ENCODE data around the gene ABCC4.

The ABCC4 gene

DNA sequence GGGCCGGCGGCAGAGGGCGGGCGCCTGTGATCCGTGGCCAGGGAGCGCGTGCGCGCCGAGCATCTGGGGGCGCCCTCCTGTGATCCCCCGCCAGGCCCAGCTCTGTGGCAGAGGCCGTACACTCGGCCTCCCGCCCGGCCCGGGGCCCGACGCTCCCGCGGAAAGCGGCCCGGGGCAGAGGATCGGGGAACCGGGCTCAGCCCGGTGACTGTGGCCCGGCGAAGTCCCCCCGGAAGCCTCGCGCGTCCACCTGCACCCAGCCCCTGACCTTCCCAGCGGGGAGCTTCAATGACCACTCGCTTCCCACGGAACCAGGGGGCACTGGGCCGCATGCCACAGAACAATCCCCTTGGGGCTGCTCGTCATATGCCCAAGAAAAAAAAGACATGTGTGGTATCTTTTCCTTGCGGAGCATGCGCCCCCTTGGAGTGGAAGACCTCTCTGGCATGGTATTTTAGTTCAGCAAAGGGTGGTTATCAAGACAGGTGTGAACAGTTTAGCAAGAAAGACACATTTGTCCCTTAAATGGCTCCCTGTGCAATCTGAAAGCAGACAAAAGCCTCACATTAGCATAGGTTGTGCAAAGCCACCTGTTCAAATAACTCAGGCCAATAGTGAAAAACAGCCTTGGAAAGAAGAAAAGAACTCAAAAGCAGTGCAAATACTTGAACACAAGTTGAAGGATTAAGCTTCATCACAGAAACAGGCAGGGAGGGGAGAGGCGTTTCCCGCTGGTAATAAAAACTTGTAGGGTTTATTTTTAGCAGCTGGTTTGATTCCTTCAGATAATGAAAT lies 298.0 kb downstream of the ABCC4 start:
- H3K27ac ChIP-seq = no peak overlapping the region
- no peak for DNase-seq (ENCODE audit: low read depth, low spot score)
- H3K4me3 ChIP-seq = no peak overlapping the region
- no peak overlapping the region for H3K9ac ChIP-seq (ENCODE audit: insufficient read length)
- no peak for TF ChIP-seq POLR2AphosphoS5 (IDR thresholded peaks at IDR 0.05; ENCODE audit: borderline replicate concordance, low read depth, low read length)
- no peak for TF ChIP-seq EZH2 (IDR thresholded peaks at IDR 0.05)
- no peak for TF ChIP-seq FOXP2 (optimal IDR thresholded peaks at IDR 0.05; ENCODE audit: control extremely low read depth, extremely low read length, insufficient read depth)
- no peaks in the 10 kb centered on the region for H3K9me3 ChIP-seq (ENCODE audit: low read depth, low read length)
- no peaks in the 10 kb centered on the region for H3K36me3 ChIP-seq (ENCODE audit: insufficient read depth, low read length)

DNA sequence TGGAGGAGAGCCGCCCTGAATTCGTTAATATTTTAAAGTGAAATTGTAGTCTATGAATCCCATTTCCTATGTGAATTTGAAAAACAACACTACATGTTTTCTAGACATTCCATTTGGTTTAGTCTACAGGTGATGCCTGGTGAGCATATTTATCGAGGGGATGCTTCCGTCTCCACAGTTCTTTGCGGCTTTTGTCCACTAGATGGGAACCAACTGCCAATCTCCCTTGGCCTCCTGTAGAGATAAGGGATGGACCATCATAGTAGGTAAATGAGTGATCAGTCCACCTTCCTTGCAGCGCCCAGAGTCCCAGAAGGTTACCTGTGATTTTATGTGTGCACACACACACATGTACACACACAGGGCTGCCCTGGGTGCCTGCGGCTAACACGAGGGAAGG lies 299.1 kb downstream of the ABCC4 start:
- H3K27ac ChIP-seq = no peak overlapping the region
- DNase-seq (ENCODE audit: low read depth, low spot score) = no peak

DNA sequence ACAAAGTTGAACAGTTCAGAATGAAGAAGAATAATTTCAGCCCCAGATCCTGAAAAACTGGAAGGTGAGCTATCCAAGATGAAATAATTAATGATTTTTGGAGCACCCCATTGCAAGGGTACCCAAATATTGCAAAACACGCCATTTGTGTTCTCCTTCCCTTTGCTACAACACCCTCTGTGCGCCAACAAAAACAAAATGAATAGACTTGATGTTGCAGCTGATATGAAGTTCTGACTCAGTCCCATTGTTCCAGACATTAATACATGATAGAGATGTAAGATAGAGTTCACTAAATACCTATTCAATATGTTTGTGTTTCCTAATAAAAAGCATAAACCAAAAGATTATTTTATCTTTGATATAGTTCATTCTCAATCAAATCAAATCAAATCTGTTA lies 301.4 kb downstream of the ABCC4 start:
- Histone ChIP-seq H3K27ac (no peak overlapping the region), H3K9me3 (ENCODE audit: low read depth, low read length) (no peaks in the 10 kb centered on the region), H3K9ac (ENCODE audit: insufficient read length) (no peak overlapping the region), H3K4me3 (no peak overlapping the region), H3K36me3 (ENCODE audit: insufficient read depth, low read length) (no peaks in the 10 kb centered on the region)
- no peak for DNase-seq (ENCODE audit: low read depth, low spot score)
- TF ChIP-seq POLR2AphosphoS5 (IDR thresholded peaks at IDR 0.05; ENCODE audit: borderline replicate concordance, low read depth, low read length) = no peak
- TF ChIP-seq FOXP2 (optimal IDR thresholded peaks at IDR 0.05; ENCODE audit: control extremely low read depth, extremely low read length, insufficient read depth) = no peak
- TF ChIP-seq EZH2 (IDR thresholded peaks at IDR 0.05) = no peak

More for the DNA sequence above, 299.1 kb downstream of the ABCC4 start:
- no peak overlapping the region for H3K9ac ChIP-seq (ENCODE audit: insufficient read length)
- no peaks in the 10 kb centered on the region for H3K9me3 ChIP-seq (ENCODE audit: low read depth, low read length)
- H3K4me3 ChIP-seq = no peak overlapping the region
- TF ChIP-seq EZH2 (IDR thresholded peaks at IDR 0.05) (no peak), FOXP2 (optimal IDR thresholded peaks at IDR 0.05; ENCODE audit: control extremely low read depth, extremely low read length, insufficient read depth) (no peak), POLR2AphosphoS5 (IDR thresholded peaks at IDR 0.05; ENCODE audit: borderline replicate concordance, low read depth, low read length) (no peak)
- H3K36me3 ChIP-seq (ENCODE audit: insufficient read depth, low read length) = no peaks in the 10 kb centered on the region

DNA sequence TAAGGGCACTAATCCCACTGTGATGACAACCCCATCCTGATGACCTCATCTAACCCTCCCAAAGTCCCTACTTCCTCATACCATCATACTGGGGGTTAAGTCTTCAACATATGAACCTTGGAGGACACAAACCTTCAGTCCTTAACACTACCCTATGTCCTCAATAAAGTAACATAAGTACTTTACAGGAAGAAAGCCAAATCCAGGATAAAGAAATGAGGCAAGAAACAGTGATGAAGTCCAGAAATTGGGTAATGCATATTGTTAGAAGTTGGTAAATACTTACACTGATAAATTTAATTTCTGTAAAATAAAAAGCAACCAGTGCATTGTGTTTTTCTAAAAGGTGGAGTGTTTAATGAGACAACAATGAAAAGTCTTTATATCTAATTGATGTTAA lies 304.1 kb downstream of the ABCC4 start:
- TF ChIP-seq POLR2AphosphoS5 (IDR thresholded peaks at IDR 0.05; ENCODE audit: borderline replicate concordance, low read depth, low read length) (no peak), EZH2 (IDR thresholded peaks at IDR 0.05) (no peak), FOXP2 (optimal IDR thresholded peaks at IDR 0.05; ENCODE audit: control extremely low read depth, extremely low read length, insufficient read depth) (no peak)
- no peak for DNase-seq (ENCODE audit: low read depth, low spot score)
- Histone ChIP-seq H3K27ac (no peak overlapping the region), H3K9me3 (ENCODE audit: low read depth, low read length) (no peaks in the 10 kb centered on the region), H3K9ac (ENCODE audit: insufficient read length) (no peak overlapping the region), H3K4me3 (no peak overlapping the region), H3K36me3 (ENCODE audit: insufficient read depth, low read length) (no peaks in the 10 kb centered on the region)

DNA sequence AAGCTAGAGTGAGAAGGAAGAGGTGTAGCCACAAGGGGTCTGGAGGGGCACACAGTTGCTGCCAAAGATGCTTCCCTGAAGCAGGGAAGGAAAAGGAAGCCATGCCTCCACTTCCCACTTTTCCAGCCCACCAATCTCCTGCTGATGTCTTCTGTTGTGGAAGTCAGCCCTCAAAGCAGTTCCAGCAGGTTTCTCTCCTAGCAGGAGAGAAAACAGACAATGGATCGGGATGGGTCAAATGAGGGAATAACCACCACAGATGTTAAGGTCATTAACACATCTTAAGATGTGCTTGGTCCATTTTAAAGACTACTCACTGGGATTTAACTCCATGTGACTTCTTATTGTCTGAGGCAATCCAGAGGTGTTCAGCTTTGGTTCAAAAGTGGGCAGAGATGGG lies 304.8 kb downstream of the ABCC4 start:
- Histone ChIP-seq H3K27ac (no peak overlapping the region), H3K4me3 (no peak overlapping the region), H3K36me3 (ENCODE audit: insufficient read depth, low read length) (no peaks in the 10 kb centered on the region), H3K9me3 (ENCODE audit: low read depth, low read length) (no peaks in the 10 kb centered on the region), H3K9ac (ENCODE audit: insufficient read length) (no peak overlapping the region)
- DNase-seq (ENCODE audit: low read depth, low spot score) = no peak
- TF ChIP-seq FOXP2 (optimal IDR thresholded peaks at IDR 0.05; ENCODE audit: control extremely low read depth, extremely low read length, insufficient read depth) = no peak
- no peak for TF ChIP-seq POLR2AphosphoS5 (IDR thresholded peaks at IDR 0.05; ENCODE audit: borderline replicate concordance, low read depth, low read length)
- no peak for TF ChIP-seq EZH2 (IDR thresholded peaks at IDR 0.05)

DNA sequence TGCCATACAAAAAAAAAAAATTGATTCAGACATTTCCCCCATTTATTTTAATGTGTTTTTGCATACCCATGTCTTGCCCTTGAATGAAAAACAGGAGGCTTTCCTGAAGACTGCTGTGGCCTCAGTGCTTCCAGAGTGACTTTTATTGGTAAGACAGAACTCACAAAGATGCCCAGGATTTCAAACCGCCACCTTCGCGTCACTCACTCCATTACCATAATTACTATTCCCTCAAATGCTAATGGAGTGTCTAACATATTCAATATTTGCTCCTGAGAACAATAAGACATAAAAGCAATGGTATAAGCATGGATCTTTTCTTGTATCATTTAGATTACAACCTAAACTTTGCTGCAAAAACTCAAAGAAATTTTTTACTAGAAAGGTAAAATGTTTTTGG lies 306.7 kb downstream of the ABCC4 start:
- no peak overlapping the region for H3K4me3 ChIP-seq
- no peaks in the 10 kb centered on the region for H3K36me3 ChIP-seq (ENCODE audit: insufficient read depth, low read length)
- no peaks in the 10 kb centered on the region for H3K9me3 ChIP-seq (ENCODE audit: low read depth, low read length)
- no peak overlapping the region for H3K27ac ChIP-seq
- H3K9ac ChIP-seq (ENCODE audit: insufficient read length) = no peak overlapping the region
- TF ChIP-seq POLR2AphosphoS5 (IDR thresholded peaks at IDR 0.05; ENCODE audit: borderline replicate concordance, low read depth, low read length) (no peak), FOXP2 (optimal IDR thresholded peaks at IDR 0.05; ENCODE audit: control extremely low read depth, extremely low read length, insufficient read depth) (no peak), EZH2 (IDR thresholded peaks at IDR 0.05) (no peak)
- DNase-seq (ENCODE audit: low read depth, low spot score) = no peak

DNA sequence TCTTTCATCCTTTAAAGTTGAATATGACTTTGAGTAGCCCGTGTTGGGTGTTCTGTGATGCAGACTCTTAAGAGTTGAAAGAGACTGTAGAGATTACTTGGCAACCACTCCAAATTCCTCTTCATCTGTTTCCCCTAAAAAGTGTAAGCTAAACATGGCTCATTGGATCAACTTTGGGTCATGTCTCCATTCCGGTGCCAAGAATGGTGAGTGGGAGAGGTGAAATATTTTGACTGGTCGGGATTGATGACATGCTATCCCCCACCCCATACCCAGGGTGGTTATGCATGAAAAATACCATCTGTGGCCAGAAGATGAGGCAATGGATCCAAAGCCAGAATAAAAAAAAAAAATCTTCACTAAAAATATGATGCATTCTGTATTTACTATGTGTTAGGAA lies 307.6 kb downstream of the ABCC4 start:
- DNase-seq (ENCODE audit: low read depth, low spot score) = no peak
- Histone ChIP-seq H3K9ac (ENCODE audit: insufficient read length) (no peak overlapping the region), H3K4me3 (no peak overlapping the region), H3K27ac (no peak overlapping the region), H3K9me3 (ENCODE audit: low read depth, low read length) (no peaks in the 10 kb centered on the region), H3K36me3 (ENCODE audit: insufficient read depth, low read length) (no peaks in the 10 kb centered on the region)
- TF ChIP-seq EZH2 (IDR thresholded peaks at IDR 0.05) = no peak
- TF ChIP-seq FOXP2 (optimal IDR thresholded peaks at IDR 0.05; ENCODE audit: control extremely low read depth, extremely low read length, insufficient read depth) = no peak
- TF ChIP-seq POLR2AphosphoS5 (IDR thresholded peaks at IDR 0.05; ENCODE audit: borderline replicate concordance, low read depth, low read length) = no peak

DNA sequence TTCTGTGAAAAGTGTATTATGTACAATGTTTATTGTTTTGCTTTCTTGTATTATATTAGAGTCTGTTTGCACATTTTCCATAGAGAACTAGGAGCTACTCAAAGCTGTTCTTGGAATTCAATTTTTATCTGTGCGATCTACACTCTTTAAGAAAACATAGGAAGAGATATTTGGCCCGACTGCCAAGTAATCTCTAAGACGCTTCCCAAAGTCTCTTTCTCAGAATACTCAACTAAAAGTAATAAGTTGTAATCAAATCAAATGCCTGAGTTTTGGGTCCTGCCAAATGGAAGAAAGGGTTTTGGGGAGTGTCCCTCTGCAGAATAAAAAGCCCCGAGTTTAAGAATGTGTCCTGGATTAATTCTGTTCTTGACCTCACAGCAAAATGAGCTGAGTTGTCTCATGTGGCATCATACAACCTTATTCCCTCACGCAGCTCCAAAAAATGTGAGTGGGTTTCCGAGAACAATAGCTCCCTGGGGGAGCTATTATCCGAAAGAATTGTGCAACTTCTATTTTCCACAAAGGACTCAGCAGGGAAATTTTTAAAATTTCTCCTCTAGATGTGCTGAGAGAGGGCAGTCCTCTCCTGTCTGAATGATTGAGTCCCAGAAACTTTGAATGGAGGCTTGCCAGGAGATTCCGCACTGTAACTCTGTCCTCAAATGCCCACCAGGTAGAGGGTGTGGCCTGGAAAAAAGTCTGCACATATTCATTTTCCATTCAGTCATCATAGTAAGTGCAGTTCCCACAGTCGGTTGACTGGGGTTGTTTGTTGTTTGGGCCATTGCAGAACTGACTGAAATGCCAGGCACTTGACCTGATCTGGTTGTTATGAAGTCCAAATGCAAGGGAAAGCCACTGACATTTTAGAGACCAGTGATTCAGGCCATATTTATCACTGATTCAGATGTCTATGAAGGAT lies 309.0 kb downstream of the ABCC4 start:
- no peak overlapping the region for H3K9ac ChIP-seq (ENCODE audit: insufficient read length)
- no peak for DNase-seq (ENCODE audit: low read depth, low spot score)
- no peaks in the 10 kb centered on the region for H3K9me3 ChIP-seq (ENCODE audit: low read depth, low read length)
- TF ChIP-seq FOXP2 (optimal IDR thresholded peaks at IDR 0.05; ENCODE audit: control extremely low read depth, extremely low read length, insufficient read depth) (no peak), EZH2 (IDR thresholded peaks at IDR 0.05) (no peak), POLR2AphosphoS5 (IDR thresholded peaks at IDR 0.05; ENCODE audit: borderline replicate concordance, low read depth, low read length) (no peak)
- H3K27ac ChIP-seq = no peak overlapping the region
- H3K4me3 ChIP-seq = no peak overlapping the region
- no peaks in the 10 kb centered on the region for H3K36me3 ChIP-seq (ENCODE audit: insufficient read depth, low read length)

Measured in SK-N-MC (cell line).